ENCODE measurements around the gene KLHL29. TPM values are rescaled to one million over a fixed set of nuclear protein-coding genes. Genes with fewer than 3 reads are reported as not detected.

KLHL29 gene
- total RNA-seq, 1 experiment from 2014 or later = 3.4 TPM

DNA sequence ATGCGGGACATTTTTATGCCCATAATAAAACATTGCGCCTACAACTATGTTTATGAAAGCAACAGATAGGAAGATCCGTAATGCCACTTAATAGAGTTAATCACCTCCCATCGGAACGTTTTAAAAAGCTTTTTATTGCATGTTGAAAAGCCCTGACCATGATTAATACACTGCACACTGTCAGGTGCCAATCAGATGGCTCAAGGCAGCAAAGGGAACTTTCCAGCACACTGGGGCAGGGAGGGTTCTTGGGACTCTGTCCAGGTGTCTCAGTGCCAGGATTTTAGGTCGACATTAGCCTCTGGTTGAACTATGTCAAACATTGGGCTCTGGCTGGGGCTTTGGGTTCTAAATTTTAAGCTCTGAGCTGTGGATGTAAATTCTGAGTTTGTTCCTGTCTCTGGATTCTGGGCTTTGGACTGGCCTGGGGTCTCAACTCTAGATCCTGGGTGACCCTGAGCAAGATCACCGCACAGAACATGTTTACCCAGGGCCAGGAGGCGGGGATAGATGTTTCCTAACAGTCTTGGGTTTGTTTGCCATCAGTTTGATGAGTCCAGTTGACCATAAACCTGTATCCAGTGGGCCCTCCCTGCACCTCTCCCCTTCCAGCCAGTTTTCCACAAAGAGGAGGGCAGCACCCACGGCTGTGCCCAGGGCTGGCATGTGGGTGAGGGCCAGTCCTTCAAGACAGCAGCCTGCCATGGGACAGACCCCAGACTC is 279.2 kb downstream of the KLHL29 start:
- TF ChIP-seq, protein P1, sequence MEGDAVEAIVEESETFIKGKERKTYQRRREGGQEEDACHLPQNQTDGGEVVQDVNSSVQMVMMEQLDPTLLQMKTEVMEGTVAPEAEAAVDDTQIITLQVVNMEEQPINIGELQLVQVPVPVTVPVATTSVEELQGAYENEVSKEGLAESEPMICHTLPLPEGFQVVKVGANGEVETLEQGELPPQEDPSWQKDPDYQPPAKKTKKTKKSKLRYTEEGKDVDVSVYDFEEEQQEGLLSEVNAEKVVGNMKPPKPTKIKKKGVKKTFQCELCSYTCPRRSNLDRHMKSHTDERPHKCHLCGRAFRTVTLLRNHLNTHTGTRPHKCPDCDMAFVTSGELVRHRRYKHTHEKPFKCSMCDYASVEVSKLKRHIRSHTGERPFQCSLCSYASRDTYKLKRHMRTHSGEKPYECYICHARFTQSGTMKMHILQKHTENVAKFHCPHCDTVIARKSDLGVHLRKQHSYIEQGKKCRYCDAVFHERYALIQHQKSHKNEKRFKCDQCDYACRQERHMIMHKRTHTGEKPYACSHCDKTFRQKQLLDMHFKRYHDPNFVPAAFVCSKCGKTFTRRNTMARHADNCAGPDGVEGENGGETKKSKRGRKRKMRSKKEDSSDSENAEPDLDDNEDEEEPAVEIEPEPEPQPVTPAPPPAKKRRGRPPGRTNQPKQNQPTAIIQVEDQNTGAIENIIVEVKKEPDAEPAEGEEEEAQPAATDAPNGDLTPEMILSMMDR (conservative IDR thresholded peaks at IDR 0.05) = no peak
- TF ChIP-seq EZH2 (IDR thresholded peaks at IDR 0.05; ENCODE audit: low read depth) = no peak
- POLR2A ChIA-PET (ENCODE audit: unreplicated experiment) = no interaction called here
- DNase-seq = no peak
- H2AFZ ChIP-seq = no peak overlapping the region
- CTCF ChIA-PET = no interaction called here
- intact Hi-C loops (cut with micrococcal nuclease; ENCODE audit: unreplicated experiment) = no loop called here
- H3K4me3 ChIP-seq = no peak overlapping the region
- no peaks in the 10 kb centered on the region for H3K27me3 ChIP-seq (ENCODE audit: insufficient read depth, low read depth)
- no peaks in the 10 kb centered on the region for H3K9me3 ChIP-seq (ENCODE audit: insufficient read depth, low read depth)
- peaks cover 10% of the 10 kb centered on the region for H4K20me1 ChIP-seq (ENCODE audit: insufficient read depth)
- H3K79me2 ChIP-seq (ENCODE audit: low read depth) = no peaks in the 10 kb centered on the region
- H3K9me2 ChIP-seq (ENCODE audit: insufficient read depth) = no peaks in the 10 kb centered on the region
- H3K4me1 ChIP-seq (replicated peaks; ENCODE audit: insufficient read depth) = no peaks in the 10 kb centered on the region
- H3K36me3 ChIP-seq (ENCODE audit: low read depth) = no peaks in the 10 kb centered on the region
- H3K4me2 ChIP-seq = no peak overlapping the region
- no peak overlapping the region for H3K27ac ChIP-seq
- no peaks in the 10 kb centered on the region for H3F3A ChIP-seq (ENCODE audit: insufficient read depth, low read depth)
- BruUV-seq (replicated peaks) = no TSS peak

DNA sequence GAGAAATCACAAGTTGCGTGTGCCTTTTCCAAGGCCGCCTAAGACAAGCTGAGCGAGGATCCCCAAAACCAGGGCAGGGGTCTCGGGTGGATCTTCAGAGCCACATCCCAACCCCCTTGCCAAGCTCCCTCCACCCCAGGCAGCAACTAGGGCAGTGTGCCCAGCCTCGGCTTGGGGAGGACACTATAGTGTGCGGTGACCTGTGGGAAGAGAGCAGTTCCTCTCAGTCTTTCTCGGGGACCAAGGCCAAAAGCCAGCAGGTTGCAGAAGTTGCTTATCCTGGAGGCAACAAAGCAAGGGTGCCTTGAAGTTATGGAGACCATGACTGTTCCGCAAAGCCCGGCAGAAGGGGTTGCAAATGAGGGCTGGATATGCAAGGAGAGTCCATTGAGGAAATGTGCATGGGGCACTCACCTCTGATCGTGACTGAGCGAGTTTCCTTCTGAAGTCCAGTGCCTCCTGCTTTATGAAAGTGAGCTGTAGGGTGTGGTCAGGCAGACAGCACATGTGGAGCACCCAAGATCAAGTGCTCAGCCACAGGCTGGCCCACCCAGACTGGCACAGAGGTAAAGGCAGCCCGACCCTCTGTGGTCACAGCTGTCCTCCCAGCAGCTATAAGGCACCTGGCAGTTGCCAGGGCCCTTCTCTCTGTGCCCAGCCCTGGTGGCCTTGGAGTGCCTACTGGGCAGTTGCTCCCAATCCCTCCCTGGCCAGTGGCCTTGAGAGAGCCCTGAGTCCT is 281.4 kb downstream of the KLHL29 start:
- Histone ChIP-seq H3K27me3 (ENCODE audit: insufficient read depth, low read depth) (no peaks in the 10 kb centered on the region), H4K20me1 (ENCODE audit: insufficient read depth) (peaks cover 10% of the 10 kb centered on the region), H3K4me1 (replicated peaks; ENCODE audit: insufficient read depth) (no peaks in the 10 kb centered on the region), H3K27ac (no peak overlapping the region), H3K9me3 (ENCODE audit: insufficient read depth, low read depth) (no peaks in the 10 kb centered on the region), H3K79me2 (ENCODE audit: low read depth) (no peaks in the 10 kb centered on the region), H2AFZ (no peak overlapping the region), H3K4me3 (no peak overlapping the region), H3K36me3 (ENCODE audit: low read depth) (no peaks in the 10 kb centered on the region), H3F3A (ENCODE audit: insufficient read depth, low read depth) (no peaks in the 10 kb centered on the region), H3K9me2 (ENCODE audit: insufficient read depth) (no peaks in the 10 kb centered on the region), H3K4me2 (no peak overlapping the region)
- no TSS peak for BruUV-seq (replicated peaks)
- intact Hi-C loops (cut with micrococcal nuclease; ENCODE audit: unreplicated experiment) = no loop called here
- TF ChIP-seq, protein P1 (conservative IDR thresholded peaks at IDR 0.05) = no peak
- TF ChIP-seq EZH2 (IDR thresholded peaks at IDR 0.05; ENCODE audit: low read depth) = no peak
- ChIA-PET CTCF (no interaction called here), POLR2A (ENCODE audit: unreplicated experiment) (no interaction called here)
- no peak for DNase-seq

DNA sequence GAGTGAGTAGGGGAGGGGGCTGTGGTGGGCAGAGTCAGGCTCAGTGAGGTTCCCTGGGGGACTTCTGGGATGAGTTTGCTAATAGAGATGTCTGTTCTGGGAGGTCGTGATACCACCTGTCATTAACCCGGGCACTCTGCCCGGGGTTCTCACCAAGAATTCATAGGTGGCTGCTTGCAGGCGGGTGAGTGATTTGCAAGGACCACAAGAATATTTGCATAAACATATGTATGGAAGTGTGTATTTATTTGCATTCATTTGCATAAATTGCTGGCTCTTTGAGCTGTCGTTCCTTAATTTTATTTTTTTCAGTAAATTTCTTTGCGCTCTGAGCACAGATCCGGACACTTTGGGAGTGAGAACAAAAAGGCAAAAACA is 282.0 kb downstream of the KLHL29 start:
- TF ChIP-seq, protein P1 (conservative IDR thresholded peaks at IDR 0.05) = no peak
- TF ChIP-seq EZH2 (IDR thresholded peaks at IDR 0.05; ENCODE audit: low read depth) = no peak
- intact Hi-C loops (cut with micrococcal nuclease; ENCODE audit: unreplicated experiment) = no loop called here
- Histone ChIP-seq H2AFZ (no peak overlapping the region), H3K79me2 (ENCODE audit: low read depth) (no peaks in the 10 kb centered on the region), H3K9me2 (ENCODE audit: insufficient read depth) (no peaks in the 10 kb centered on the region), H3K36me3 (ENCODE audit: low read depth) (no peaks in the 10 kb centered on the region), H3K4me2 (no peak overlapping the region), H3K27ac (no peak overlapping the region), H4K20me1 (ENCODE audit: insufficient read depth) (peaks cover 10% of the 10 kb centered on the region), H3K9me3 (ENCODE audit: insufficient read depth, low read depth) (no peaks in the 10 kb centered on the region), H3K4me1 (replicated peaks; ENCODE audit: insufficient read depth) (no peaks in the 10 kb centered on the region), H3K27me3 (ENCODE audit: insufficient read depth, low read depth) (no peaks in the 10 kb centered on the region), H3F3A (ENCODE audit: insufficient read depth, low read depth) (no peaks in the 10 kb centered on the region), H3K4me3 (no peak overlapping the region)
- no peak for DNase-seq
- CTCF ChIA-PET = no interaction called here
- POLR2A ChIA-PET (ENCODE audit: unreplicated experiment) = no interaction called here
- BruUV-seq (replicated peaks) = no TSS peak
